Measurements from ENCODE around the gene FRRS1.

FRRS1 gene

DNA sequence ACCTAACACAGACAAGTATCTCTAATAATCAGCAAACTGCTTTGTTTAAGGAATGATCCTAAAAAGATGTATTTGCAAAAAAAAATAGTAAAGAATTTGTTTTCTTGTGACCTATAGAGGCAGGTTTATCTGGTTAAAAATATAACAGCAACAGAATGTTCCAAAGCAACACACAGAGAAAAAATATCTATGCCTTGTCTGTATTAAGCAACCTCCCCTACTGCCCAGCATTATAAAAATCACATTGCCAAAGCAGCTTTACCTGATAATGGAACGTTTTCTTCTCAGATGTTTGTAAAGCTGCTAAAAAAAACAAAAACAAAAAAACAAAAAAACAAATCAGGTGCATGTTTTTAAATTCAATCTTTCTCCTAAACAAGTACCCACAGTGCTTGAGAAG is 95.9 kb downstream of the FRRS1 start:
- Histone ChIP-seq H3K79me2 (ENCODE audit: low read length) (no peaks in the 10 kb centered on the region), H3K4me2 (ENCODE audit: low read depth, low read length) (no peak overlapping the region), H3K9me2 (replicated peaks; ENCODE audit: insufficient read depth, low read length) (no peaks in the 10 kb centered on the region), H3K9ac (ENCODE audit: low read length) (no peak overlapping the region), H3K9me3 (replicated peaks; ENCODE audit: insufficient read depth, low read length) (no peaks in the 10 kb centered on the region), H3K27ac (ENCODE audit: low read length) (no peak overlapping the region), H3F3A (ENCODE audit: insufficient read depth, low read length) (no peaks in the 10 kb centered on the region), H3K4me1 (ENCODE audit: low read length) (no peaks in the 10 kb centered on the region), H3K27me3 (replicated peaks; ENCODE audit: insufficient read depth, low read length) (no peaks in the 10 kb centered on the region), H3K36me3 (replicated peaks; ENCODE audit: insufficient read depth, low read length) (no peaks in the 10 kb centered on the region), H2AFZ (ENCODE audit: low read length) (no peak overlapping the region), H4K20me1 (ENCODE audit: insufficient read depth, low read length) (no peaks in the 10 kb centered on the region), H3K4me3 (ENCODE audit: low read length) (no peak overlapping the region)
- no peak for TF ChIP-seq EZH2phosphoT487 (IDR thresholded peaks at IDR 0.05; ENCODE audit: low read length)
- TF ChIP-seq, protein P1, sequence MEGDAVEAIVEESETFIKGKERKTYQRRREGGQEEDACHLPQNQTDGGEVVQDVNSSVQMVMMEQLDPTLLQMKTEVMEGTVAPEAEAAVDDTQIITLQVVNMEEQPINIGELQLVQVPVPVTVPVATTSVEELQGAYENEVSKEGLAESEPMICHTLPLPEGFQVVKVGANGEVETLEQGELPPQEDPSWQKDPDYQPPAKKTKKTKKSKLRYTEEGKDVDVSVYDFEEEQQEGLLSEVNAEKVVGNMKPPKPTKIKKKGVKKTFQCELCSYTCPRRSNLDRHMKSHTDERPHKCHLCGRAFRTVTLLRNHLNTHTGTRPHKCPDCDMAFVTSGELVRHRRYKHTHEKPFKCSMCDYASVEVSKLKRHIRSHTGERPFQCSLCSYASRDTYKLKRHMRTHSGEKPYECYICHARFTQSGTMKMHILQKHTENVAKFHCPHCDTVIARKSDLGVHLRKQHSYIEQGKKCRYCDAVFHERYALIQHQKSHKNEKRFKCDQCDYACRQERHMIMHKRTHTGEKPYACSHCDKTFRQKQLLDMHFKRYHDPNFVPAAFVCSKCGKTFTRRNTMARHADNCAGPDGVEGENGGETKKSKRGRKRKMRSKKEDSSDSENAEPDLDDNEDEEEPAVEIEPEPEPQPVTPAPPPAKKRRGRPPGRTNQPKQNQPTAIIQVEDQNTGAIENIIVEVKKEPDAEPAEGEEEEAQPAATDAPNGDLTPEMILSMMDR (IDR thresholded peaks at IDR 0.05; ENCODE audit: low read length): no peak
- no peak for TF ChIP-seq EZH2 (optimal IDR thresholded peaks at IDR 0.05; ENCODE audit: low read depth, low read length)
- DNase-seq: no peak

DNA sequence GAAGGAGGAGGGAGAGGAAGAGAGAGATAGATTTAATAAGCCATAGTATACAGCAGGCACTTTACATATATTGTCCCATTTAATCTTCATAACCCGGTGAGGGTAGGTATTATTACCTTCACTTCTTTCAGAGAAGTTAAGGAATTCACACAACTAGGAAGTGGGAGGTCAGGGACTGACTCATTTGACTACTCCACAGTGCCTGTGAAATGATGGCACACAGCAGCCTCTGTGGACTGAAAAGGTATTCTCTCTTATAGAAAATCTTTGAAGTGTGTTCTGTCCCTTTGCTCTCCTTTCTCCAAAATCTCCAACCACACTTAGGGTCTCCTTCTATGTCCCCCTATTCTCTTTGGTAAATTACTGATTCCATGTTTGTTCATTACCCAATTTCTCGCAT is 96.6 kb downstream of the FRRS1 start:
- Histone ChIP-seq H3K27ac (ENCODE audit: low read length) (no peak overlapping the region), H4K20me1 (ENCODE audit: insufficient read depth, low read length) (no peaks in the 10 kb centered on the region), H3K27me3 (replicated peaks; ENCODE audit: insufficient read depth, low read length) (no peaks in the 10 kb centered on the region), H3K4me2 (ENCODE audit: low read depth, low read length) (no peak overlapping the region), H3K9me3 (replicated peaks; ENCODE audit: insufficient read depth, low read length) (no peaks in the 10 kb centered on the region), H2AFZ (ENCODE audit: low read length) (no peak overlapping the region), H3K9me2 (replicated peaks; ENCODE audit: insufficient read depth, low read length) (no peaks in the 10 kb centered on the region), H3F3A (ENCODE audit: insufficient read depth, low read length) (no peaks in the 10 kb centered on the region), H3K4me3 (ENCODE audit: low read length) (no peak overlapping the region), H3K36me3 (replicated peaks; ENCODE audit: insufficient read depth, low read length) (no peaks in the 10 kb centered on the region), H3K4me1 (ENCODE audit: low read length) (no peaks in the 10 kb centered on the region), H3K79me2 (ENCODE audit: low read length) (no peaks in the 10 kb centered on the region), H3K9ac (ENCODE audit: low read length) (no peak overlapping the region)
- no peak for DNase-seq
- TF ChIP-seq, protein P1 (IDR thresholded peaks at IDR 0.05; ENCODE audit: low read length): no peak
- no peak for TF ChIP-seq EZH2 (optimal IDR thresholded peaks at IDR 0.05; ENCODE audit: low read depth, low read length)
- no peak for TF ChIP-seq EZH2phosphoT487 (IDR thresholded peaks at IDR 0.05; ENCODE audit: low read length)

DNA sequence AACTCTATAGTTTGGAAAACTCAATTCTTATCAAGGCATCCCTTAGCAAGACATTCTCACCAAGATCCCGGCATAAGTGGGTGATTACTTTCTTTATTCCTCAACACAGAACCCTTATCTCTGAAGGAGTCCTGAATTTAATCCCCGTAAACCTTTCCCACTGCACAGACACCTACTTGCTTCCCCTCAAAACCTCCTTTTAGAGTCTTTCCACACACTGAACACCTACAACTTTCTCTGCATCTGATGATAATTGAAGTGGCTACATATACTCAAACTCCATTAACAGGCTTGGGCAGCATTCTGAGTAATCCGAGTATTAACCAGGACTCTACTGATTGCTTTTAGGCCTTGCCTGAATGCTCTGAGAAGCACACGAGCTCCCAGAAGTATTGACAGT is 97.1 kb downstream of the FRRS1 start:
- TF ChIP-seq EZH2 (optimal IDR thresholded peaks at IDR 0.05; ENCODE audit: low read depth, low read length): no peak
- TF ChIP-seq, protein P1 (IDR thresholded peaks at IDR 0.05; ENCODE audit: low read length): no peak
- no peak for TF ChIP-seq EZH2phosphoT487 (IDR thresholded peaks at IDR 0.05; ENCODE audit: low read length)
- H3K79me2 ChIP-seq (ENCODE audit: low read length): no peaks in the 10 kb centered on the region

More for the DNA sequence above, 97.1 kb downstream of the FRRS1 start:
- H2AFZ ChIP-seq (ENCODE audit: low read length): no peak overlapping the region
- H3K27ac ChIP-seq (ENCODE audit: low read length): no peak overlapping the region
- DNase-seq: no peak
- H3K9ac ChIP-seq (ENCODE audit: low read length): no peak overlapping the region
- no peaks in the 10 kb centered on the region for H3K36me3 ChIP-seq (replicated peaks; ENCODE audit: insufficient read depth, low read length)
- no peaks in the 10 kb centered on the region for H3K9me3 ChIP-seq (replicated peaks; ENCODE audit: insufficient read depth, low read length)
- H3K4me3 ChIP-seq (ENCODE audit: low read length): no peak overlapping the region
- no peaks in the 10 kb centered on the region for H3K9me2 ChIP-seq (replicated peaks; ENCODE audit: insufficient read depth, low read length)
- no peaks in the 10 kb centered on the region for H3F3A ChIP-seq (ENCODE audit: insufficient read depth, low read length)
- H3K27me3 ChIP-seq (replicated peaks; ENCODE audit: insufficient read depth, low read length): no peaks in the 10 kb centered on the region
- H3K4me1 ChIP-seq (ENCODE audit: low read length): no peaks in the 10 kb centered on the region
- no peaks in the 10 kb centered on the region for H4K20me1 ChIP-seq (ENCODE audit: insufficient read depth, low read length)
- H3K4me2 ChIP-seq (ENCODE audit: low read depth, low read length): no peak overlapping the region

All from MM.1S (cell line).